ENCODE results near the gene PDLIM3.

PDLIM3 gene

GRCh38 chr4:185513489-185514181 is 21.7 kb downstream of the PDLIM3 start:
- Histone ChIP-seq H3K4me3 (ENCODE audit: low read depth, low read length) (no peak overlapping the region), H3K36me3 (ENCODE audit: control insufficient read depth in 2 of 2, insufficient read depth in 1 of 2, low read length in 2 of 2) (peaks cover 0 to 15% of the 10 kb centered on the region in 2 experiments; a peak in 2 of 3 replicates), H3K9me3 (ENCODE audit: control insufficient read depth, insufficient read depth, low read depth, low read length) (no peaks in the 10 kb centered on the region), H3K4me1 (ENCODE audit: control insufficient read depth, insufficient read depth, low read length) (no peaks in the 10 kb centered on the region), H3K27ac (ENCODE audit: extremely low read depth, low read depth, low read length) (no peak overlapping the region)
- ChIA-PET POLR2A (interaction anchor here (0.9 kb wide), 1 partner anchor 21 kb away, joined by 3 read pairs; no protein-coding TSS in a partner anchor), CTCF (interaction anchor here (0.6 to 0.8 kb wide), 2 partner anchors 564 to 982 kb away, joined by 3 read pairs; no protein-coding TSS in a partner anchor)
- TF ChIP-seq ZNF768 (tag by site-specific recombination; IDR thresholded peaks at IDR 0.05) (no peak), KLF16 (tag by site-specific recombination; IDR thresholded peaks at IDR 0.05) (no peak), REST (tag by site-specific recombination; IDR thresholded peaks at IDR 0.05) (no peak), ZNF555 (tag by site-specific recombination; conservative IDR thresholded peaks at IDR 0.05) (no peak), ZBTB10 (tag by site-specific recombination; IDR thresholded peaks at IDR 0.05) (no peak), ZNF624 (tag by site-specific recombination; IDR thresholded peaks at IDR 0.05) (no peak), REPIN1 (tag by site-specific recombination; IDR thresholded peaks at IDR 0.05; ENCODE audit: low read depth) (no peak), ZNF660 (tag by site-specific recombination; IDR thresholded peaks at IDR 0.05) (no peak), ZNF2 (tag by site-specific recombination; IDR thresholded peaks at IDR 0.05) (no peak), GLIS2 (tag by site-specific recombination; IDR thresholded peaks at IDR 0.05) (no peak), ZNF23 (tag by site-specific recombination; IDR thresholded peaks at IDR 0.05; ENCODE audit: borderline replicate concordance) (no peak), ZNF391 (tag by site-specific recombination; IDR thresholded peaks at IDR 0.05; ENCODE audit: borderline replicate concordance, low read depth) (no peak), BCL11B (tag by site-specific recombination; IDR thresholded peaks at IDR 0.05; ENCODE audit: low read depth) (no peak), ZNF621 (tag by site-specific recombination; IDR thresholded peaks at IDR 0.05) (no peak)
- TF ChIP-seq, protein P1, sequence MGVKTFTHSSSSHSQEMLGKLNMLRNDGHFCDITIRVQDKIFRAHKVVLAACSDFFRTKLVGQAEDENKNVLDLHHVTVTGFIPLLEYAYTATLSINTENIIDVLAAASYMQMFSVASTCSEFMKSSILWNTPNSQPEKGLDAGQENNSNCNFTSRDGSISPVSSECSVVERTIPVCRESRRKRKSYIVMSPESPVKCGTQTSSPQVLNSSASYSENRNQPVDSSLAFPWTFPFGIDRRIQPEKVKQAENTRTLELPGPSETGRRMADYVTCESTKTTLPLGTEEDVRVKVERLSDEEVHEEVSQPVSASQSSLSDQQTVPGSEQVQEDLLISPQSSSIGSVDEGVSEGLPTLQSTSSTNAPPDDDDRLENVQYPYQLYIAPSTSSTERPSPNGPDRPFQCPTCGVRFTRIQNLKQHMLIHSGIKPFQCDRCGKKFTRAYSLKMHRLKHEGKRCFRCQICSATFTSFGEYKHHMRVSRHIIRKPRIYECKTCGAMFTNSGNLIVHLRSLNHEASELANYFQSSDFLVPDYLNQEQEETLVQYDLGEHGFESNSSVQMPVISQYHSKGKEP (tag by site-specific recombination; IDR thresholded peaks at IDR 0.05), result no peak
- TF ChIP-seq, protein P2, sequence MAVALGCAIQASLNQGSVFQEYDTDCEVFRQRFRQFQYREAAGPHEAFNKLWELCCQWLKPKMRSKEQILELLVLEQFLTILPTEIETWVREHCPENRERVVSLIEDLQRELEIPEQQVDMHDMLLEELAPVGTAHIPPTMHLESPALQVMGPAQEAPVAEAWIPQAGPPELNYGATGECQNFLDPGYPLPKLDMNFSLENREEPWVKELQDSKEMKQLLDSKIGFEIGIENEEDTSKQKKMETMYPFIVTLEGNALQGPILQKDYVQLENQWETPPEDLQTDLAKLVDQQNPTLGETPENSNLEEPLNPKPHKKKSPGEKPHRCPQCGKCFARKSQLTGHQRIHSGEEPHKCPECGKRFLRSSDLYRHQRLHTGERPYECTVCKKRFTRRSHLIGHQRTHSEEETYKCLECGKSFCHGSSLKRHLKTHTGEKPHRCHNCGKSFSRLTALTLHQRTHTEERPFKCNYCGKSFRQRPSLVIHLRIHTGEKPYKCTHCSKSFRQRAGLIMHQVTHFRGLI (tag by site-specific recombination; IDR thresholded peaks at IDR 0.05), result no peak

Measured in HEK293 (cell line).